HFF-Myc (cell line): ENCODE data around the gene MALAT1.

ENCODE experiments used
- DNase-seq: peaks from one replicate; pipeline ENCODE4 v3.0.0-alpha.2; 2011; ENCODE audit warnings: low read depth; ENCODE audit errors: extremely low read depth
- H3K4me3 ChIP-seq: replicated peaks from 2 replicates; pipeline ENCODE4 v1.5.1; 2011; ENCODE audit warnings: low read depth, mild to moderate bottlenecking, control low read depth, low read length
- TF ChIP-seq, protein P1 (sequence below): IDR thresholded peaks from 2 replicates; pipeline ENCODE4 v1.5.1; 2012; ENCODE audit warnings: mild to moderate bottlenecking, low read depth, low read length, control low read depth; ENCODE audit errors: missing control alignments

Gene MALAT1

DNA sequence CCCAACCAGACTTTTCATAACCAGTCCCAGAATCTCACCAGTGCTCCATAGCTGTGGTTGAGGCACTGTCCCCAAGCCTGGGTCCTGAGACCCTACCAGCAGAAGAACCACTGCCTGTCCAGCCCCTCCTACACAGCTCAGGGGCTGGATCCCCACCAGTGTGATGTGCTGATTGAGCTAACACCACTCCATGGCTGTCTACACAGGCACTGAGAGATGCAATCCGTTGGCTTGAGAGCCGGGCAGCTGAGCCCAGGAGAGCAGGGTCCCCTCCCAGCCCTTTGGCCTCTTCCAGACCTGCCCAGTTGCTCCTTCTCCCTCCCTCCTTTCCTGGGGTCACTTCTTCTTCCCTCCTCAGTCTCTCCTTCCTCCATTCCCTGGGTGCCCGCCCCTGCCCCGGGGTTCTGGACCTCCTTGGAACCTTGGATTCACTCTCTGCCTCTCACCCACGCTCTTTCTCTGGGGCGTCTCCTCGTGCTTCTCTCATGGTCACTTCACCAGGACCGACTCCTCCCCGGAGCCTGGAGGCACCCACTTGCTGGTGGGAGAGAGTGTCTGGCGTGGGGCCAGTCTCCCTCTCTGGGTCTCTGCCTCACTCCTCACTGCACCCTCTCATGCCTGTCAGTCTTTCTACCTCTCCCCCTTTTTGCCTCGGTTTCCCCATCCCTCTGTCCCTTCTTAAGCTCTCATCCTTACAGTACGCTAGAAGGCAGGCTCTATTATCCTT lies 25.3 kb downstream of the MALAT1 start:
- DNase-seq, result no peak
- TF ChIP-seq, protein P1, sequence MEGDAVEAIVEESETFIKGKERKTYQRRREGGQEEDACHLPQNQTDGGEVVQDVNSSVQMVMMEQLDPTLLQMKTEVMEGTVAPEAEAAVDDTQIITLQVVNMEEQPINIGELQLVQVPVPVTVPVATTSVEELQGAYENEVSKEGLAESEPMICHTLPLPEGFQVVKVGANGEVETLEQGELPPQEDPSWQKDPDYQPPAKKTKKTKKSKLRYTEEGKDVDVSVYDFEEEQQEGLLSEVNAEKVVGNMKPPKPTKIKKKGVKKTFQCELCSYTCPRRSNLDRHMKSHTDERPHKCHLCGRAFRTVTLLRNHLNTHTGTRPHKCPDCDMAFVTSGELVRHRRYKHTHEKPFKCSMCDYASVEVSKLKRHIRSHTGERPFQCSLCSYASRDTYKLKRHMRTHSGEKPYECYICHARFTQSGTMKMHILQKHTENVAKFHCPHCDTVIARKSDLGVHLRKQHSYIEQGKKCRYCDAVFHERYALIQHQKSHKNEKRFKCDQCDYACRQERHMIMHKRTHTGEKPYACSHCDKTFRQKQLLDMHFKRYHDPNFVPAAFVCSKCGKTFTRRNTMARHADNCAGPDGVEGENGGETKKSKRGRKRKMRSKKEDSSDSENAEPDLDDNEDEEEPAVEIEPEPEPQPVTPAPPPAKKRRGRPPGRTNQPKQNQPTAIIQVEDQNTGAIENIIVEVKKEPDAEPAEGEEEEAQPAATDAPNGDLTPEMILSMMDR, result no peak
- H3K4me3 ChIP-seq, result peak overlapping the region; percentile 25

DNA sequence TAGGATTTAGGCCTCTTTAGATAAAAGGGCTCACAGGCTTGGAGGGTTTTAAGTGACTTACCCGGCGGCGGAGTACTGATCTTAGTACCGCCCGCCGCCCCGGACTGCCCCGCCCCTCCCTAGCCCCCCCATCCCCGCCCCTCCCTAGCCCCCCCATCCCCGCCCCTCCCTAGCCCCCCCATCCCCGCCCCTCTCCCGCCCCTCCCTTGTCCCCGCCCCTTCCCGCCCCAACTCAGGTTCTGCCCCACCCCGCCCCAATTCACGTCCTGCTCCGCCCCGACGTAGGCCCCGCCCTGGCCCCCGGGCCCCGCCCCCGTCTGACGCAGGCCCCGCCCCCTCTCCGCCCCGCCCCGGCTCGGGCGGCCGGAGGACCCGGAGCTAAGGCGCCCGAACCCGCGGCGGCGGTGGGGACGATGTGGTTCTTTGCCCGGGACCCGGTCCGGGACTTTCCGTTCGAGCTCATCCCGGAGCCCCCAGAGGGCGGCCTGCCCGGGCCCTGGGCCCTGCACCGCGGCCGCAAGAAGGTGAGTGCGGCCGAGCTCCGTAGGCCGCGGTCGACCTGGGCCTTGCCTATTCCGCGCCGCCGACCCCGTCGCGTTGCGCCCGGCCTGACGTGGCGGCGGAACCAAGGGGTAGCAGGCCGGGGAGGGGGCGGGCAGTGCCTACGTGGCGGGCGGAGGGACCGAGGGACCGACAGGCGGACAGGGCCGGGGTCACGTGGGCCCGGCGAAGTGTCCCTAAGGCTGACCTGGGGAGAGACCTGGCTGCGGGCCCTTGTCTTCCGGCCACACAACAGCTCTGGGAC lies 26.1 kb downstream of the MALAT1 start, which contains the start of gene SCYL1:
Gene SCYL1, plus strand, starts transcription at position 343 of the 805 bp plus-strand sequence. Its CDS starts 71 bp downstream, at position 414.
- TF ChIP-seq, protein P1, result no peak
- DNase-seq, result peak; percentile 12

DNA sequence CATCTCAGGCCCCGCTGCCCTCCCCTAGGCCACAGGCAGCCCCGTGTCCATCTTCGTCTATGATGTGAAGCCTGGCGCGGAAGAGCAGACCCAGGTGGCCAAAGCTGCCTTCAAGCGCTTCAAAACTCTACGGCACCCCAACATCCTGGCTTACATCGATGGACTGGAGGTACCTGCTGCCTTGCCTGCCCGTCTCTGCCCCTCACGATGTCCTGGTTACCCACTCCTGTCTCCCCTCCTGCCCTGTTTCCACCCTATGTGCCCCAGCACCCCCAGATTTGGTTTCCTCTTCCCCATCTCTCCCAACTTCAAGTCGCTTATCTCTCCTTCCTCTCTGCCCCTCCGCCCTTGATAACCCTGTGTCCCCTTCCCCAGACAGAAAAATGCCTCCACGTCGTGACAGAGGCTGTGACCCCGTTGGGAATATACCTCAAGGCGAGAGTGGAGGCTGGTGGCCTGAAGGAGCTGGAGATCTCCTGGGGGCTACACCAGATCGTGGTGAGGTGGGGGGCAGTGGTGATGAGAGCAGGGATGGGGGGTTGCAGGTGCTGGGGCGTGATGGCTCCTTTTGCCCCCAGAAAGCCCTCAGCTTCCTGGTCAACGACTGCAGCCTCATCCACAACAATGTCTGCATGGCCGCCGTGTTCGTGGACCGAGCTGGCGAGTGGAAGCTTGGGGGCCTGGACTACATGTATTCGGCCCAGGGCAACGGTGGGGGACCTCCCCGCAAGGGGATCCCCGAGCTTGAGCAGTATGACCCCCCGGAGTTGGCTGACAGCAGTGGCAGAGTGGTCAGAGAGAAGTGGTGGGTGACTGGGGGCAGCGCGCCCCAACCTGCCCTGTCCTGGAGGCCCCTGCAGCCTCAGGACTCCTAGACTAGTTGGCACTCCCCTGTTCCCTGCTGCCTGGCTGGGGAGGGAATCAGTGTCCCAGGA lies 27.0 kb downstream of the MALAT1 start:
- TF ChIP-seq, protein P1, result no peak
- no peak for DNase-seq
- peak overlapping the region; percentile 76 for H3K4me3 ChIP-seq

More for the DNA sequence above, 26.1 kb downstream of the MALAT1 start, which contains the start of gene SCYL1:
- peak within 1 kb of the TSS; percentile 76 for H3K4me3 ChIP-seq

DNA sequence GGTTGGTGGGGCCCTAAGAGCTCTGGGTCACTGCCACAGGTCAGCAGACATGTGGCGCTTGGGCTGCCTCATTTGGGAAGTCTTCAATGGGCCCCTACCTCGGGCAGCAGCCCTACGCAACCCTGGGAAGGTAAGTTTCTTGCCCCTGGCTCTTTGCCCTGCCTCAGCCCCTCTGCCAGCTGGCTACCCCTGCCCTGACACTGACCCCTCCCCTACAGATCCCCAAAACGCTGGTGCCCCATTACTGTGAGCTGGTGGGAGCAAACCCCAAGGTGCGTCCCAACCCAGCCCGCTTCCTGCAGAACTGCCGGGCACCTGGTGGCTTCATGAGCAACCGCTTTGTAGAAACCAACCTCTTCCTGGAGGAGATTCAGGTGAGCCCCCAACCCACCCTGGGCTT lies 27.9 kb downstream of the MALAT1 start:
- no peak overlapping the region for H3K4me3 ChIP-seq
- TF ChIP-seq, protein P1, result no peak
- no peak for DNase-seq

DNA sequence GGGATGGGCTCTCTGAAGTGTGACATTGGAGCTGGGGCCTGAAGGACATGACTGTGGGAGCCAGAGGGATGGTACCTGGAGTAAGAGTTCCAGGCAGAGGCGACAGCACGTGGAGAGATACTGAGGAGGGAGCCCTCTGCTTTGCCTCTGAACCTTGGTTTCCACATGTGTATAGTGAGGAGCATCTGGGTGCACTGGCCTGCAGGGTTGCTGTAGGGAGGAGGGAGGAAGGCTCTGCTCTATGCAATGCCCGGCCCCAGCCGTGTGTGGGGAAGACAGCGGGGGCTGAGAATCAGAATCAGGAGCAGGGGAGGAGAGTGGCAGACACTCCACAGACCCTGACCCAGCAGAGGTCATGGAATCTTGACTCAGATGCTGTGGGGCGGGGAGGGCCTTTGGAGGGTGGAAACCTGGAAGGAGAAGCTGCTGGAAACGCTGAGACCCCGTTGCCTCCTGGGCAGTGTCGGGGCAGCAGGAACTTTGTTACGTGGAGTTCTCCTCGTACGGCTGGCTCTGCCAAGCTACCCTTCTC lies 30.0 kb downstream of the MALAT1 start:
- no peak for DNase-seq
- TF ChIP-seq, protein P1, result no peak
- H3K4me3 ChIP-seq, result no peak overlapping the region
